Endothelial cell of umbilical vein (primary cell): ENCODE results near the gene CCDC188. TPM values are rescaled to one million over a fixed set of nuclear protein-coding genes. Genes with fewer than 3 reads are reported as not detected.

ENCODE experiments used
- BruUV-seq: library from RNA; stranded (reverse); fragments of 400-500 nt; replicated peaks from 2 replicates; lab custom pipeline; 2021; lab: Mats Ljungman, UMichigan
- CTCF ChIA-PET: fragments of 300-600, 350-600 bp; sonication (Branson Sonifier 250); formaldehyde crosslinking; loops from one replicate; lab custom pipeline; 2021; ENCODE audit warnings: antibody characterized with exemption, inconsistent platforms; lab: Charles Lee
- POLR2A ChIA-PET: fragments of 300-600, 350-600 bp; sonication (Branson Sonifier 250); formaldehyde crosslinking; loops from one replicate; lab custom pipeline; 2021; ENCODE audit warnings: antibody characterized with exemption, inconsistent platforms; lab: Charles Lee
- DNase-seq: peaks from one replicate; pipeline ENCODE4 v3.0.0-alpha.2; 2011; ENCODE audit warnings: low read depth, low spot score
- FAIRE-seq: peaks from 2 replicates; lab custom pipeline; 2011; peaks lifted over from hg19 to GRCh38; lab: Jason Lieb, UNC
- H2AFZ ChIP-seq: 2 replicates; pipeline ENCODE4 v1.6.0; 2012; ENCODE audit warnings: low read depth, low read length, control low read depth, inconsistent platforms
- H3K27ac ChIP-seq: 2 replicates; pipeline ENCODE4 v1.5.1; 2011; ENCODE audit warnings: low read depth, mild to moderate bottlenecking, control low read depth, low read length, moderate library complexity; ENCODE audit not compliant: insufficient read depth
- H3K27me3 ChIP-seq, 2 experiments: 2 replicates each; pipeline versions ENCODE4 v1.6.0 to v1.6.1; 2011; ENCODE audit warnings: low read length in 2 of 2, mixed read lengths in 1 of 2; ENCODE audit not compliant: control insufficient read depth in 2 of 2, insufficient read depth in 2 of 2
- H3K36me3 ChIP-seq, 2 experiments: 2 replicates in 1 of 2; 3 replicates in 1 of 2; pipeline ENCODE4 v1.5.1; 2011; ENCODE audit warnings: low read length in 2 of 2, mild to moderate bottlenecking in 1 of 2, moderate library complexity in 1 of 2; ENCODE audit not compliant: control insufficient read depth in 2 of 2, insufficient read depth in 2 of 2; ENCODE audit errors: extremely low read depth in 1 of 2
- H3K4me1 ChIP-seq: 3 replicates; pipeline ENCODE4 v1.5.1; 2011; ENCODE audit warnings: mild to moderate bottlenecking, low read length; ENCODE audit not compliant: control insufficient read depth, insufficient read depth; ENCODE audit errors: extremely low read depth
- H3K4me2 ChIP-seq: 2 replicates; pipeline ENCODE4 v1.6.1; 2011; ENCODE audit warnings: low read length, control low read depth, mixed read lengths; ENCODE audit not compliant: insufficient read depth
- H3K4me3 ChIP-seq, 3 experiments: fragments of 200-600 bp in 1 of 3; sonication (generic), shearing (Covaris generic) in 1 of 3; replicated peaks in 1 of 3; 2 replicates each; pipeline ENCODE4 v1.5.1; 2011 to 2016; ENCODE audit warnings: control low read depth in 3 of 3, low read length in 3 of 3, mild to moderate bottlenecking in 2 of 3, inconsistent platforms in 1 of 3, low read depth in 1 of 3, moderate library complexity in 1 of 3; ENCODE audit not compliant: insufficient read depth in 1 of 3
- H3K79me2 ChIP-seq: 2 replicates; pipeline ENCODE4 v1.6.0; 2012; ENCODE audit warnings: low read length, inconsistent platforms; ENCODE audit not compliant: control insufficient read depth, insufficient read depth
- H3K9ac ChIP-seq: replicated peaks from 2 replicates; pipeline ENCODE3; 2011; ENCODE audit warnings: low read length, control low read depth; ENCODE audit not compliant: insufficient read depth; ENCODE audit errors: extremely low read depth
- H3K9me1 ChIP-seq: replicated peaks from 3 replicates; pipeline ENCODE4 v1.6.0; 2011; ENCODE audit warnings: mild to moderate bottlenecking, low read length; ENCODE audit not compliant: control insufficient read depth, insufficient read depth; ENCODE audit errors: extremely low read depth
- H3K9me3 ChIP-seq: replicated peaks from 2 replicates; pipeline ENCODE4 v1.5.1; 2012; ENCODE audit warnings: low read length, inconsistent platforms; ENCODE audit not compliant: control insufficient read depth, insufficient read depth
- H4K20me1 ChIP-seq: replicated peaks from 2 replicates; pipeline ENCODE3; 2011; ENCODE audit warnings: mild to moderate bottlenecking, low read length; ENCODE audit not compliant: control insufficient read depth, insufficient read depth; ENCODE audit errors: extremely low read depth
- CTCF ChIP-seq, 2 donors: IDR thresholded peaks; 1 replicate in 1 of 2; 2 replicates in 1 of 2; pipeline ENCODE4 v1.5.1; 2011; ENCODE audit warnings: low read length in 2 of 2, mild to moderate bottlenecking in 2 of 2, moderate library complexity in 2 of 2, control low read depth in 1 of 2, inconsistent platforms in 1 of 2, low read depth in 1 of 2; ENCODE audit not compliant: insufficient read depth in 1 of 2; ENCODE audit errors: extremely low read depth in 1 of 2
- EZH2 ChIP-seq: IDR thresholded peaks from 2 replicates; pipeline ENCODE4 v1.6.1; 2012; ENCODE audit warnings: borderline replicate concordance, low read depth, mild to moderate bottlenecking, moderate library complexity, low read length, inconsistent platforms; ENCODE audit not compliant: severe bottlenecking
- FOS ChIP-seq: IDR thresholded peaks from 2 replicates; pipeline ENCODE4 v1.6.1; 2011; ENCODE audit warnings: mild to moderate bottlenecking, low read length, moderate library complexity, borderline replicate concordance; ENCODE audit not compliant: insufficient read depth
- GATA2 ChIP-seq: IDR thresholded peaks from 2 replicates; pipeline ENCODE4 v1.7.0; 2011; ENCODE audit warnings: low read depth, mild to moderate bottlenecking, moderate library complexity, mixed read lengths, low read length; ENCODE audit not compliant: insufficient read length, insufficient read depth
- JUN ChIP-seq: IDR thresholded peaks from 2 replicates; pipeline ENCODE4 v1.6.1; 2011; ENCODE audit warnings: borderline replicate concordance, low read depth; ENCODE audit not compliant: insufficient read length, insufficient read depth
- MAX ChIP-seq: IDR thresholded peaks from 2 replicates; pipeline ENCODE4 v1.6.1; 2011; ENCODE audit not compliant: insufficient read depth, insufficient read length
- MYC ChIP-seq: IDR thresholded peaks from one replicate; pipeline ENCODE4 v1.6.1; 2011; ENCODE audit warnings: mild to moderate bottlenecking, low read depth, low read length
- POLR2A ChIP-seq: IDR thresholded peaks from 2 replicates; pipeline ENCODE4 v1.6.1; 2012; ENCODE audit warnings: low read depth, mild to moderate bottlenecking, control low read depth, low read length
- POLR2AphosphoS5 ChIP-seq: IDR thresholded peaks from 2 replicates; pipeline ENCODE4 v1.6.1; 2012; ENCODE audit warnings: low read depth, mild to moderate bottlenecking, control low read depth, low read length, moderate library complexity; ENCODE audit not compliant: insufficient read depth
- dilution Hi-C: fragments of 300-500 bp; cut with MboI; formaldehyde crosslinking; loops from one replicate; pipeline ENCODE4 v1.15.0; 2019; ENCODE audit warnings: low sequenced_read_pairs; ENCODE audit not compliant: extremely low pct_ligation_motif_present
- intact Hi-C: fragments of 100-400 bp; cut with micrococcal nuclease; formaldehyde crosslinking; loops from one replicate; pipeline ENCODE4 v1.10.0; 2022
- polyA plus RNA-seq, 4 experiments: library from polyadenylated mRNA; depleted of rRNA in 3 of 4; stranded (reverse) in 3 of 4; unstranded in 1 of 4; fragments of >200 nt; gene quantifications; 2 replicates each; pipeline versions ENCODE4 v1.2.1 to v1.2.3, GENCODE V29; 2011 to 2012; ENCODE audit warnings: missing spikeins in 1 of 4
- total RNA-seq: library from RNA; stranded (reverse); gene quantifications from 2 replicates; pipeline ENCODE4 v1.2.3, GENCODE V29; 2021

CCDC188 gene
- total and polyA plus RNA-seq, 2 donors (not counting 3 experiments of a cell fraction or from before 2014, with no cell fraction given), result 9.4 to 9.8 TPM

DNA sequence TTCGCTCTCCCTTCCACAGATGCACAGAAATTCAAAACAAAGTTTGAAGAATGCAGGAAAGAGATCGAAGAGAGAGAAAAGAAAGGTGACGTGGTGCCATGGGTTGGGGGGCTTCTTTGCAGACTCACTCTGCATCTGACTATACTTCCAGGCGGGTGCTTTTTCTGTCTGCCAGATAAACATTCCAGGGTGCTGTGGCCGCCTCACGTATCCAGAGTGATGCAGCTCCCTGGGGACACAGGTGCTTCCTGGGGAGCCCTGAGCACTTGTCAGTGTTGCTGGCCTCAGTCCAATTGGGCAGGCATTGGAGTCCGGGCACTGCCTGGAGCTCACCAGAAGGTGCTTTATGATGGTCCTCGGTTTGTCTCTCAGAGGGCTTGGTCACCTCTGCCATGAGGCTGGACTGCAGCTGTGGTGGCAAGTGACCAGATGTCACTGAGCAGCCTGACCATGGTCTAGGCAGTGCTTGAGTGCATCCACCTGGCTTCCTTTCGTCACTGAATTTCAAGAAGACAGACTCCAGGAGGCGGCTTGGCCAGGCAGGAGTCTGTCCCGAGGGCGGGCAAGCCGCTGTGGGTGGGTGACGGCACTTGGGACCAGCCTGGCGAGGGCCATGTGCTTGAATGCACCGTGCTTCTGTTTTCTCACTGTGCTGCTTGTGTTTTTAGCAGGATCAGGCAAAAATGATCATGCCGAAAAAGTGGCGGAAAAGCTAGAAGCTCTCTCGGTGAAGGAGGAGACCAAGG, 24.4 kb downstream of the CCDC188 start:
- Histone ChIP-seq H3K4me3 (no peak overlapping the region), H2AFZ (no peak overlapping the region), H3K9me3 (no peaks in the 10 kb centered on the region), H4K20me1 (no peaks in the 10 kb centered on the region), H3K4me1 (no peaks in the 10 kb centered on the region), H3K36me3 (peaks cover 5 to 28% of the 10 kb centered on the region in 2 experiments), H3K9ac (no peak overlapping the region), H3K9me1 (no peaks in the 10 kb centered on the region), H3K79me2 (peaks cover 23% of the 10 kb centered on the region), H3K4me2 (no peak overlapping the region), H3K27me3 (no peaks in the 10 kb centered on the region), H3K27ac (no peak overlapping the region)
- FAIRE-seq (peak; percentile 48), DNase-seq (no peak)
- intact Hi-C loops (no loop called here), dilution Hi-C loops (no loop called here)
- TF ChIP-seq FOS (no peak), GATA2 (no peak), CTCF (IDR thresholded peaks at IDR 0.05; ENCODE audit: extremely low read depth in 1 of 2, insufficient read depth in 1 of 2, low read depth in 1 of 2, low read length in 2 of 2) (no peak), JUN (no peak), POLR2A (no peak), MYC (no peak), MAX (no peak), EZH2 (no peak), POLR2AphosphoS5 (no peak)
- BruUV-seq, result no TSS peak
- POLR2A ChIA-PET, result no interaction called here
- CTCF ChIA-PET, result no interaction called here
